Lower lobe of right lung (tissue), 2 donors: Measurements from ENCODE around the gene IFI16. TPM values are rescaled to one million over a fixed set of nuclear protein-coding genes. Genes with fewer than 3 reads are reported as not detected.

Source experiments
- ATAC-seq, 2 donors: fragments of 200-7000 bp; cut with Tn5 transposase; one replicate each; pipeline ENCODE4 v1.9.1; 2020 to 2022; ENCODE audit warnings: mild to moderate bottlenecking in 2 of 2, moderate library complexity in 2 of 2
- DNase-seq: peaks from one replicate; pipeline ENCODE4 v3.0.0-alpha.2; 2020
- H3K27ac ChIP-seq: fragments of 200-600 bp; one replicate; pipeline ENCODE4 v1.8.0; 2022
- H3K27me3 ChIP-seq: fragments of 200-600 bp; one replicate; pipeline ENCODE4 v1.8.0; 2022; ENCODE audit warnings: low read depth
- H3K36me3 ChIP-seq: fragments of 200-600 bp; one replicate; pipeline ENCODE4 v1.8.0; 2022; ENCODE audit warnings: mild to moderate bottlenecking
- H3K4me1 ChIP-seq: fragments of 200-600 bp; one replicate; pipeline ENCODE4 v1.8.0; 2022
- H3K4me3 ChIP-seq: fragments of 200-600 bp; one replicate; pipeline ENCODE4 v1.8.0; 2022; ENCODE audit warnings: mild to moderate bottlenecking
- H3K9me3 ChIP-seq: fragments of 200-600 bp; one replicate; pipeline ENCODE4 v1.8.0; 2022
- intact Hi-C: fragments of 100-400 bp; cut with DNase I; formaldehyde crosslinking; loops from one replicate; pipeline ENCODE4 v1.11.0; 2022
- total RNA-seq: library from RNA; stranded (reverse); fragmentation: NEBNext Ultra II Directional; extraction: Animal tissue kit (Norgen Biotek cat#: 25700); gene quantifications from one replicate; pipeline ENCODE4 v1.2.1, GENCODE V29; 2021
- TF ChIP-seq, protein P1 (sequence below): fragments of 200-600 bp; IDR thresholded peaks from one replicate; pipeline ENCODE4 v1.8.0; 2022; ENCODE audit warnings: antibody characterized with exemption, mild to moderate bottlenecking
- donor health status: DM: no; HTN: yes; CAD: no; lungs with severe emphysema.

Gene IFI16
- total RNA-seq, 1 donor from 2014 or later: 102 TPM

DNA sequence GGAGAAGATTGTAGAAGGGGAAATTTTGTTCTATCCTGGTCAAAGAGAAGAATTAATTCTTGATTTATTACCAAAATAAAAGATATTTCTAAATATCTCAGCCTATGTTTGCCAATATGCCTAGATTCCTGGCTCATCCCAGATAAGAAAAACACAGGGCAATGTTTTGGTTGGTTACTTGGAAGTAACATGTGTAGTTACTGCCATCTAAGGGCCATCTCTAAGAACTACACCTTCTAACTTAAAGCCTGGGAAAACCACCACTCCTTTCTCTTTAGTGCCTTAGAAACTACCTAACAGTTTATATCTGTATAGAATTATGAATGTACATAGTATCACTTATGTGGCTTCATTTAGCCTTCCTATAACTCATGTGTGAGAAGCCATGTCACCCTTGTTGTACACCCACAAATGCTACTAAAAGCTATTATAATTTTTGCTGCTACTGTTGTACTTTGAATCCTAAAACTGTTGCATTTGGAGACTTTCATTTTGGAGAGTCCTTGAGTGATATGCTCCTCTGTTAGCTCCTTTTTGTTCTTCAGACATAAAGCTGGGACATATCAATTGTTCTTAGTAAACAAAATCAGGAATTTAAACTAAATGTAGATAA is 62.4 kb downstream of the IFI16 start:
- Histone ChIP-seq H3K27ac (no peak overlapping the region), H3K4me1 (peaks cover 24% of the 10 kb centered on the region), H3K36me3 (no peaks in the 10 kb centered on the region), H3K9me3 (no peaks in the 10 kb centered on the region), H3K27me3 (no peaks in the 10 kb centered on the region), H3K4me3 (no peak overlapping the region)
- no peak for DNase-seq
- intact Hi-C loops: no loop called here
- peak; percentile 56 to 74 for ATAC-seq
- TF ChIP-seq, protein P1, sequence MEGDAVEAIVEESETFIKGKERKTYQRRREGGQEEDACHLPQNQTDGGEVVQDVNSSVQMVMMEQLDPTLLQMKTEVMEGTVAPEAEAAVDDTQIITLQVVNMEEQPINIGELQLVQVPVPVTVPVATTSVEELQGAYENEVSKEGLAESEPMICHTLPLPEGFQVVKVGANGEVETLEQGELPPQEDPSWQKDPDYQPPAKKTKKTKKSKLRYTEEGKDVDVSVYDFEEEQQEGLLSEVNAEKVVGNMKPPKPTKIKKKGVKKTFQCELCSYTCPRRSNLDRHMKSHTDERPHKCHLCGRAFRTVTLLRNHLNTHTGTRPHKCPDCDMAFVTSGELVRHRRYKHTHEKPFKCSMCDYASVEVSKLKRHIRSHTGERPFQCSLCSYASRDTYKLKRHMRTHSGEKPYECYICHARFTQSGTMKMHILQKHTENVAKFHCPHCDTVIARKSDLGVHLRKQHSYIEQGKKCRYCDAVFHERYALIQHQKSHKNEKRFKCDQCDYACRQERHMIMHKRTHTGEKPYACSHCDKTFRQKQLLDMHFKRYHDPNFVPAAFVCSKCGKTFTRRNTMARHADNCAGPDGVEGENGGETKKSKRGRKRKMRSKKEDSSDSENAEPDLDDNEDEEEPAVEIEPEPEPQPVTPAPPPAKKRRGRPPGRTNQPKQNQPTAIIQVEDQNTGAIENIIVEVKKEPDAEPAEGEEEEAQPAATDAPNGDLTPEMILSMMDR: peak; percentile 79

DNA sequence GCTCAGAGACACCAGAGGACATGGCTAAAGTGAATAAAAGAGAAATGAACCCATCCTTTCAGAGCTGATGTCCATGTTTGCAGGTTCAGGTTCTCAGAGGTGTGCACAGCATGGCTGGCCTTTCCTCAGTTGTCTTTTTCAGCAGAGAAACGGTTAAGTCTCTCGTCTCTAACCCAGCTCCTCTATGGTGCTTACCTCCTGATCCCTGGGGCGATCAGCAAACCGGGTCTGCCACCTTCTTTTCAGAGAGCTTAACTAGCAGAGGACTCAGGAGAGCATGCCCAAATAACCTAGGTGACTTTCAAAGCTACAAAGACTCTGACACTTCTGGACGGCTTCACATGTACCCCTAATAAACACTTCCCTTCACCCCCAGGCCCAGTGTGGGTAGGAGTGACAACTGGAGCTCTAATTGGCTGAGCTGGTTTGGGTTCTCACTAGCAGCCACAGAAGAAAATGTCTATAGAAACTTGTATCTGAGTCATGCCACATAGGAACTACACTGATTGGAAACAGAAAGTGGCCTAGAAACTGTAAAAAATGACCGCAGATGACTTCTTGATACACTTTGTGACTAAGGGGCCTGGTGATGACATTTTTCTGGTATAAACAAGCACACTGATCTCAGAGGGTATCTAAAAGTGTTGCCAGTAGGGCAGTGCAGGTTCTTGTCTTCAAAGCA is 66.9 kb downstream of the IFI16 start, which contains the start of gene AIM2:
TSS of gene AIM2 (minus strand) at position 329 of the 682 bp plus-strand sequence. CDS start 3,267 bp downstream, outside the sequence.
- DNase-seq (no peak), ATAC-seq (peak; percentile 78 to 89)

DNA sequence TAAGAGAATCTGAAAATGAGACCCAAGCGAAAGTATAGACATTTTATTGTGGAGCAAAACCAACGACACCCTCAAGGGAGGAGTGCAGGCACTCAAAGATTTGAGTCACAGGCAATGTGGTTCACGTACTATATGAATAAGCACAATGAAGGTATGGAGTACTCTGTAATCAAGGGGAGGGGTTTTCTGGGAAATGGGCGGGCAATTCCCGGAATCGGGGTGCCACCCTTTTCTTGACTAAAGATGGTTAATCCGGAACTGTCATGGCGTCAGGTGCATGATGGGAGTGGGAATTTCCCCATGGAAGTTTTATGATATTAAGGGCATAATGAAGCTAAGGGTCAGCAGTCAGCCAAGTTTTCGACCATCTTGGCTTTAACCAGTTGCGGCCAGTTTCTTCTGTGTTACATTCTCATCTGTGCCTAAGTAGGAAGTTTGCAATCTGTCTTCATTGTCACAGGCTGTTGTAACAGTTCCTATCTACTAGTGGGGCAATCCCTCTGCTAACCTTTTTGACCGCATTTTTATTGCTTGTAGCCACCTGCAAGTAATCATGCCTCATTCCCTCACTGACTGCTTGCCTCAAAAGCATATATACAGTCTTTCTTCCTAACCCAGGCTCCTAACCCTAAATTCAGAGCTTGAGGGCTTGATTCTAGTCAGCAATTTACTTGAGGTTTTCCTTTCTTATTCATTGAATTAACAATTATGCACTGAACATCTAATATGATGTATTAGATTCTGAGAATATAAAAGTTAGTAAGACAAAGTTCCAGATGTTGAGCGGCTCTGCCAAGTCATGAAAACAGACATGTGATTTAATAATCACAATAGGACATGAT is 67.6 kb downstream of the IFI16 start:
- Histone ChIP-seq H3K36me3 (no peaks in the 10 kb centered on the region), H3K9me3 (no peaks in the 10 kb centered on the region), H3K4me3 (peak overlapping the region; percentile 28), H3K4me1 (no peaks in the 10 kb centered on the region), H3K27ac (peak overlapping the region; percentile 76), H3K27me3 (no peaks in the 10 kb centered on the region)
- peak; percentile 63 for DNase-seq
- TF ChIP-seq, protein P1: no peak
- intact Hi-C loops: no loop called here
- ATAC-seq: peak; percentile 86 to 87

More for the DNA sequence above, 66.9 kb downstream of the IFI16 start, which contains the start of gene AIM2:
- no peaks in the 10 kb centered on the region for H3K9me3 ChIP-seq
- TF ChIP-seq, protein P1: no peak
- peaks cover 4% of the 10 kb centered on the region for H3K4me1 ChIP-seq
- intact Hi-C loops: no loop called here
- H3K4me3 ChIP-seq: peak within 1 kb of the TSS; percentile 28
- peak within 1 kb of the TSS; percentile 76 for H3K27ac ChIP-seq
- no peaks in the 10 kb centered on the region for H3K36me3 ChIP-seq
- H3K27me3 ChIP-seq: no peaks in the 10 kb centered on the region

DNA sequence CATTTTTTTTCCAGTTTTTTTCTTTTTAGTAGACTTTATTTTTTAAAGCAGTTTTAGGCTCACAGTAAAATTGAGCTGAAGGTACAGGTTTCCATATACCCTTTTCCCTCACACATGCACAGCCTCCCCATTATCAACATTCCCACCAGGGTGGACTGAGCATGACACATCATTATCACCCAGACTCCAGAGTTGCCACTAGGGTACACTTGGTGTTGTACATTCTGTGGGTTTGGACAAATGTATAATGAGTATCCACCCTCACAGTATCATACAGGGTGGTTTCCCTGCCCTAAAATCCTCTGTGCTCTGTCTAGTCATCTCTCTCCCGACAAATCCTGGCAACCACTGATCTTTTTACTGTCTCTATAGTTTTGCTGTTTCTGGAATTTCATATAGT is 69.8 kb downstream of the IFI16 start:
- H3K4me1 ChIP-seq: no peaks in the 10 kb centered on the region
- H3K36me3 ChIP-seq: no peaks in the 10 kb centered on the region
- no peaks in the 10 kb centered on the region for H3K27me3 ChIP-seq
- no peaks in the 10 kb centered on the region for H3K9me3 ChIP-seq
- H3K27ac ChIP-seq: no peak overlapping the region
- H3K4me3 ChIP-seq: no peak overlapping the region
- intact Hi-C loops: no loop called here
- no peak for ATAC-seq
- TF ChIP-seq, protein P1: no peak
- no peak for DNase-seq

DNA sequence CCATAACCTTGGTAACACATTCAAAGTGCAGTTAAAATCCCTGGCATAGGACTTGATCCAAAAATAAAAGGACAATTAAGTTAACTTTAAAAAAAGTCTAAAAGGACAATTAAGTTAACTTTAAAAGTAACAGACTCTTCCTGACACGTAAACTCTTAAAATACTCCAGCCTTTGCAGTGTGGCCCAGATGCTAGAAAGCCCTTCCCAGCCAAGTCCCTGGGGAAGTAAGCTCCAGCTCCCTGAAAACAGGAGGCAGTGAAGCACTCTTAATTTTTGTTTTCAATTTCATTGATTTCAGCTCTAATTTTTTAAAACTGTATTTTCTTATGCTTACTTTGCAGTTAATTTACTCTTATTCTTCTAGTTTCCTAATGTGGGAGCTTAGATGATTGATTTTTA is 71.9 kb downstream of the IFI16 start:
- H3K4me1 ChIP-seq: no peaks in the 10 kb centered on the region
- intact Hi-C loops: no loop called here
- no peak for DNase-seq
- no peaks in the 10 kb centered on the region for H3K9me3 ChIP-seq
- no peak overlapping the region for H3K4me3 ChIP-seq
- no peaks in the 10 kb centered on the region for H3K36me3 ChIP-seq
- no peak for ATAC-seq
- H3K27ac ChIP-seq: no peak overlapping the region
- no peaks in the 10 kb centered on the region for H3K27me3 ChIP-seq
- TF ChIP-seq, protein P1: no peak
